Activated CD8-positive, alpha-beta memory T cell treated with anti-CD3 and anti-CD28 coated beads for 1 hour (primary cell): ENCODE measurements around the gene TMEM170A.
A peak's percentile ranks its signal among the peaks of the same experiment; 100 is the strongest.
"Not testable (repeated sequence)": the region's sequence is repeated elsewhere in the genome, so short reads cannot be mapped to it uniquely, and the experiment has no call there.

Experiments
- DNase-seq, 2 donors: peaks; one replicate each; pipeline ENCODE4 v3.0.0-alpha.2; 2020; ENCODE audit warnings: low read depth in 1 of 2; ENCODE audit errors: extremely low read depth in 1 of 2

The TMEM170A gene

GRCh38 chr16:75464122-75464918 lies at the start of gene TMEM170A:
TSS of gene TMEM170A (minus strand) at chr16:75464689. CDS start at chr16:75464600, 89 bp downstream.
- peak; percentile 95 to 98 for DNase-seq

- DNase-seq, result no peak
Observed at GRCh38 chr16:75506574-75506973, 42.1 kb upstream of the TMEM170A start.

- no peak for DNase-seq
Observed at GRCh38 chr16:75506107-75506506, 41.6 kb upstream of the TMEM170A start.

- no peak for DNase-seq
Observed at GRCh38 chr16:75503801-75504200, 39.3 kb upstream of the TMEM170A start.

GRCh38 chr16:75502916-75503605 lies 38.6 kb upstream of the TMEM170A start:
- no peak for DNase-seq

GRCh38 chr16:75501820-75502219 lies 37.3 kb upstream of the TMEM170A start:
- DNase-seq, result not testable (repeated sequence)

- no peak for DNase-seq
Observed at GRCh38 chr16:75501359-75501758, 36.9 kb upstream of the TMEM170A start.

- DNase-seq, result not testable (repeated sequence)
Observed at GRCh38 chr16:75498605-75499322, 34.3 kb upstream of the TMEM170A start.

GRCh38 chr16:75497558-75497957 lies 33.1 kb upstream of the TMEM170A start:
- DNase-seq, result no peak

- DNase-seq, result no peak
Observed at GRCh38 chr16:75495076-75495674, 30.7 kb upstream of the TMEM170A start, which contains the start of gene CHST6. TSS of gene CHST6 (minus strand) at chr16:75495441. CDS start at chr16:75479828, 15,613 bp downstream.

GRCh38 chr16:75494661-75495075 lies 30.2 kb upstream of the TMEM170A start:
- no peak for DNase-seq

- DNase-seq, result no peak
Observed at GRCh38 chr16:75494184-75494583, 29.7 kb upstream of the TMEM170A start.

GRCh38 chr16:75491876-75492275 lies 27.4 kb upstream of the TMEM170A start:
- no peak for DNase-seq

- no peak for DNase-seq
Observed at GRCh38 chr16:75488322-75488721, 23.8 kb upstream of the TMEM170A start.

GRCh38 chr16:75486676-75487313 lies 22.3 kb upstream of the TMEM170A start:
- no peak for DNase-seq

GRCh38 chr16:75486014-75486675 lies 21.7 kb upstream of the TMEM170A start:
- DNase-seq, result no peak

- no peak for DNase-seq
Observed at GRCh38 chr16:75485230-75486013, 20.9 kb upstream of the TMEM170A start.

GRCh38 chr16:75483222-75483621 lies 18.7 kb upstream of the TMEM170A start:
- no peak for DNase-seq
